Stimulated activated effector memory CD8-positive, alpha-beta T cell treated with anti-CD3 and anti-CD28 coated beads, Interleukin-12 subunit alpha, Interleukin-12 subunit beta, amount 100 ng/mL, for 72 hours (primary cell): ENCODE results near the gene PPP2R2C.

ENCODE experiments used
- ATAC-seq: fragments of 150-1000 bp; cut with Tn5 transposase; 2 replicates; pipeline ENCODE4 v1.10.0; 2021
- DNase-seq, 2 donors: peaks; one replicate each; pipeline ENCODE4 v3.0.0; 2021 to 2022; ENCODE audit warnings: low spot score in 2 of 2
- H3K27ac Mint-ChIP-seq: one replicate; pipeline ENCODE4 v1.8.0; 2022; ENCODE audit warnings: mild to moderate bottlenecking, mixed read lengths
- H3K36me3 Mint-ChIP-seq: one replicate; pipeline ENCODE4 v1.8.0; 2022; ENCODE audit warnings: mild to moderate bottlenecking, mixed read lengths
- H3K4me1 Mint-ChIP-seq: one replicate; pipeline ENCODE4 v1.8.0; 2022; ENCODE audit warnings: mixed read lengths
- H3K4me3 Mint-ChIP-seq: one replicate; pipeline ENCODE4 v1.8.0; 2022; ENCODE audit warnings: mild to moderate bottlenecking, mixed read lengths
- H3K9me3 Mint-ChIP-seq: one replicate; pipeline ENCODE4 v1.8.0; 2022; ENCODE audit warnings: mixed read lengths

PPP2R2C gene

DNA sequence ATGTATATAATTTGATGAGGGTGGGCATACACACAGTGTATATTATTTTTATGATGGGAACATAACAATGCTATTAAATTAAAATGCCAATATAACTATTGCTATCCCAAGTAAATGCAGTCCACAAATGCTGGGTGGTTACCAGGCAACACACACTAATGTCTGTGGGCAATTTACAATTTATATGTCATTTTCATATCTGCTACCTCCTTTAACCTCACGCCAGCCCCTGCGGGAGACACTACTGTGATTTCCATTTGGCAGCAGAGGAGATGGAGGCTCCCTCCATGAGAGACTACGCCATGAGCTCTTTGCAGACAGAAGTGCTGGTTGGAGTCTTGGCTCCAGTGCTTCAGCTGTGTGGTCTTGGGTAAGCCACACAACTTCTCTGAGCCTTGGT, 87.9 kb downstream of the PPP2R2C start:
- ATAC-seq (no peak), DNase-seq (no peak)
- no peak overlapping the region for H3K27ac Mint-ChIP-seq
- H3K36me3 Mint-ChIP-seq: no peaks in the 10 kb centered on the region
- H3K9me3 Mint-ChIP-seq: no peaks in the 10 kb centered on the region
- no peak overlapping the region for H3K4me3 Mint-ChIP-seq
- H3K4me1 Mint-ChIP-seq: no peaks in the 10 kb centered on the region

DNA sequence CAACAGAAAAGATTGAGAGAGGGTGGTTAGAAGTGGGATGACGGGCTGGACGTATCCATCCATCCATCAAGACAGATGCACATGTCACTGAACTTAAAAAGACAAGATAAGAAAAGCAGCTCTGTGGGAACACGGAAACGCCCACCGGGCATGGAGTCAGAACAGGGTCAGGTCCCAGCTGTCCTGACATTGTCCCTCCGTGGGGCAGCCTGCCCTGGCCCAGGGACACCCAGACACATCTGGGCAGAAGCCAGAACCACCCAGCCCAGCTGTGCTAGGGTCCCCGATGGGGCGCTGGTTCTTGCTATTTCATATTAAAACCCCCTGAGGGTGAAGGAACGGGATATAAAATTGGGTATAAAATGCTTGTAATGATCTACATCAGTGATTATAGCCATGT, 88.5 kb downstream of the PPP2R2C start:
- Mint-ChIP-seq H3K36me3 (no peaks in the 10 kb centered on the region), H3K4me1 (no peaks in the 10 kb centered on the region), H3K27ac (no peak overlapping the region), H3K4me3 (no peak overlapping the region), H3K9me3 (no peaks in the 10 kb centered on the region)
- DNase-seq: no peak
- no peak for ATAC-seq

DNA sequence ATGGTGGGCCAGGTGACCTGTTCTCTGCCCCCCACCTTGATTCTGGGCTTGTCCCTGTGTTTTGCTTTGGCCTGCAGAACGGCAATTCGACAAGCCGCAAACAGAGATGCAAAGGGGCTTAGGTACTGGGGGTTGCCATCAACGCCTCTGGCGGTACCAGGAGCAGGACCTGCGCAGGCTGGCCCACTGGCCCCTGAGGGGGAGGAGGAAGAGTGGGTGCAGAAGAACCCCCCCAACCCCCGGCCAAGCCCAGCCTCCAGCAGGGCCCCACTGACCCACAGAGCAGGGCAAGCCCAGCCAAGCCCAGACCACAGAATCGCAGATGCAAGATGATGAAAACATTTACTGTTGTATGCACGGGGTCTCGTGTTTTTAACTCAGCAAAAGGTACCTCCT, 89.4 kb downstream of the PPP2R2C start:
- no peak for ATAC-seq
- Mint-ChIP-seq H3K4me1 (no peaks in the 10 kb centered on the region), H3K27ac (no peak overlapping the region), H3K4me3 (no peak overlapping the region), H3K36me3 (no peaks in the 10 kb centered on the region), H3K9me3 (no peaks in the 10 kb centered on the region)
- DNase-seq: no peak

DNA sequence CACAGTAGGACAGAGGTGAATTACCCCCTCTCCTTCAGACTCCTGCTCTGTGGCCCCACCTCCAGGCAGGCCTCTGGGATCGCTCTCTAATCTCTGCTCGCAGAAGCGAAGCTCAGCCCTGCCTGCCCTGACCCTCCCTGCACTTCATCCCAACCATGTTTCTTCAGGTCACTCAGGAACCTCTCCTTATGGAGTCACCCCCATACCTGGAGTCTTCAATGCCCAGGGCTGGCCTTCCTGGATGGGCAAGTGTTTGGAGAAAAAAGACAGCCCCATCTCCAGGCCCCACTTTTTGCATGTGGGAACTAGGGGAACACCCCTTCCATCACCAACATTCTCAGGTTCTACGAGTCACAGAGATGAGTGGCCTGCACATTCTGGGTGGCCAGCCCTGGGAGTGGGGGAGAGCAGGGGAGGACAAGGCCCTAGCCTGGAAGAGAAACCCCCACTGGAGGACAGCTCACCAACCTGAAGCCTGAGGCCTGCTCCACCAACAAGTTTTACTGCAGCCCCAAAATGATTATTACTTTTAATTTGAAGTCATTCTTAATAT, 90.8 kb downstream of the PPP2R2C start:
- no peak for DNase-seq
- ATAC-seq: no peak
- Mint-ChIP-seq H3K4me3 (no peak overlapping the region), H3K9me3 (no peaks in the 10 kb centered on the region), H3K4me1 (peaks cover 4% of the 10 kb centered on the region), H3K27ac (no peak overlapping the region), H3K36me3 (no peaks in the 10 kb centered on the region)

DNA sequence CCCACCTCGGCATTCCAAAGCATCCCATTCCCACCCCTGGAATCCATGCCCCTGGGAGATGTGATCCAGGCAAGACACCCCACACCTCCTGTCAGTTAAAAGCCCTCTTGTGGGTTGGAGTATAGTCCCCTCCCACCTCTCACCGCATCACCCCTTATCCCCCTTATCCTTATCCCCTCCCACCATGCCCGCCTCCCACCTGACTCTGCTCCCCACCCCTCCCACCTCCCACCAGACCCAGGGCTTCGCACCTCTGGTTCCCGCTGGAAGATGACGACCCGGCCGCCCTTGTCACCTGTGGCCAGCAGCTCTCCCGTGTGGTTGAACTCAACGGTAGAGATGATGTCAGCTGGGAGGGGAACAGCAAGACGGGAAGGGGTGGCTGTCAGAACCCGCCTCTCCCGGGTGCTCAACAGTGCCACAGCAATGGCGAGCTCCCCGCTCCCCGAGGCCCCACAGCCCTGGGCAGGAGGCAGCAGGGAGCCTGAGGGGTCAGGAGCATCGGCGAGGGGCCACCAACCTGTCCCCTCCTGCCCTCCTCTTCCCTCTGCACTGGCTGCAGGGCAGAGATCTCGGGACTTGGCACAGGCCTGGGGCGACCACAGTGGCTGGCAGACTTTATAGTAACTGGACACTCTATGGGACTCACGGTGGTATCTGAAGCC, 91.5 kb downstream of the PPP2R2C start:
- Mint-ChIP-seq H3K9me3 (no peaks in the 10 kb centered on the region), H3K36me3 (no peaks in the 10 kb centered on the region), H3K27ac (no peak overlapping the region), H3K4me3 (no peak overlapping the region), H3K4me1 (peaks cover 6% of the 10 kb centered on the region)
- no peak for ATAC-seq
- DNase-seq: no peak

DNA sequence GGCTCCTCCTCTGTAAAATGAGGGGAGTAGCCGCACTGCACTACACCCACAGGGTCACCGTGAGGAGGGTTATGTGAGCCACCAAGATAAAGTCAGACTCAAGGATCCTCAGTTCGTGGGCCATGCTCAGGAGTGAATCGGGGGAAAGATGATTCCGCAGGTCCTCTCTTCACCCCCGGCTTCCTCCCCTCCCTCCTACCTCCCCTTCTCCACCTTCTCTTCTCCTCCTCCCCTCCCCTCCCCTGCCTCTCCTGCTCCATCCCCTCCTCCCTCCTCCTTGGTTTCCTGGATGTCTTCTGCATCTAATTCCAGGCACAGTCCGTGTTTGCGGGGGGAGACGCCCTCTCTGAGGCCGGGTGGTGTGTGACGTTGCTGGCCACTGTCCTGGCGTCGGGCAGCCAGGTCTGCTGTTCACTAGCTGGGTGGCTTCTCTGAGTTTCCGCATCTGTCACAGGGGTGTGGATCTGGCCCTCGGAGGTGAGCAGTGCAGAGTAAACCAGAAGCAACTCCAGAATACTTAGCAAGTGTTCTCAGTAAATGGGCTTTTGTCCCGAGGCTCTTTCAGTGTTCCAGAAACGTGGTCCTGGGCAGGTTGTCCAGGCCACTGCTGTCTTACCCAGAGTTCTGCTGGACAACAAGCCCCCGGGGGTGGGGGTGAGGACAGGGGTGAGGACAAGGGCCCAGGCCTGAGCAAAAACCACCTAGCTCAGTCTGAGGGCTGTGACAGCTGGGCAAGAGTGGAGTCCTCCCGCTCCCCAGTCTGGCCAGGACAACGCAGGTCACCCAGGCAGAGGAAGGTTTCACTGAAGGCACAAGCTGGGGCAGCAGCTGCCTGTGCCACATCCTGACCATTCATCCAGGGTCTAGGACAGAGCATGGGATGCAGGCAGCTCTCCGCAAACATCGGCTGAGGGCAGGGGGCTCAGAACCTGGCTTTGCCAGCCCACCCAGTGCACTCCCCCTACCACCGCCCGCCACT, 92.4 kb downstream of the PPP2R2C start:
- Mint-ChIP-seq H3K4me3 (no peak overlapping the region), H3K27ac (no peak overlapping the region), H3K4me1 (peaks cover 6% of the 10 kb centered on the region), H3K36me3 (no peaks in the 10 kb centered on the region), H3K9me3 (no peaks in the 10 kb centered on the region)
- ATAC-seq (no peak), DNase-seq (no peak)

DNA sequence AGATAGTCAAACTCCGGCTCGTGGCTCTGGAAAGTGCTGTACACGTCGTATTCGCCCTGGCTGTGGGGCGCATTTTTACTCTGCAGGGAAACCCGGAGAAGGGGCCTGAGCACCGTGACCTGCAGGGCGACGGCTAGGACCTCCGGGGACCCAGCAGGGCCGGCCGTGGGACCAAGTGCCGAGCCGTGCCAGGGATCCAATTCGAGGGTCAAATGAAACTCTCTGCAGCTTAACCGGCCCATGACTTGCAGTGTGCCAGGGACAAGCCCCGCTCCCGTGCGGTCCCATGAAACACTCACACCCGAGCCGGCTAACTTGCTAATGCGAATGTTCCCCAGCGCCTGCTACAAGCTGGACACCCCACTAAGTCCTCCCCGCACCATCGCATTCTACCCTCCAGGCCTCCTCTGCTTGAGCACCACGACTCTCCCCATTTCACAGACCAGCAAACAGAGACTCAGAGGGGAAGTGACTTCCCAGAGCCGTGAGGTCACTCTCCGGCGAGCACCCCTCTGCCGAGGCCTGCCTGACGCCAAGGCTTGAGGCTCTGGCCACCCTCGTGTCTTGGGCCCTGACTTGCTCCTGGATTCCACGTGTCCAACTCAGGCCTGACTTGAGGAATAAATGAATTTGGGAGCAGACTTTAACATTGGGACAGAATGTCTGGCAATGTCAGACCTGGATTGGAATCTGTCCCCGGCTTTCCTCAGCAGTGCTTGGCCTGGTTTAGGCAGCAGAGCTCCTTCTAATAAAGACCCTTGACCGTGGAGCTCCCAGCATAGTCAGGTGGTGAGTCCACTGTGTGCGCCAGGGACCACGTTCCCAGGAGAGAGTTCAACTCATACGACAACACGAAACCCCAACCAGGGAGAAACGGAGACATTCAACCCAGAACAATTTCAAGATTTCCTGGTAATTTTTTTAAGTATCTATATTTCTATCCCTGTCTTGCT, 93.6 kb downstream of the PPP2R2C start:
- H3K4me3 Mint-ChIP-seq: no peak overlapping the region
- no peaks in the 10 kb centered on the region for H3K9me3 Mint-ChIP-seq
- H3K27ac Mint-ChIP-seq: no peak overlapping the region
- peaks cover 6% of the 10 kb centered on the region for H3K4me1 Mint-ChIP-seq
- no peaks in the 10 kb centered on the region for H3K36me3 Mint-ChIP-seq
- no peak for DNase-seq
- no peak for ATAC-seq

DNA sequence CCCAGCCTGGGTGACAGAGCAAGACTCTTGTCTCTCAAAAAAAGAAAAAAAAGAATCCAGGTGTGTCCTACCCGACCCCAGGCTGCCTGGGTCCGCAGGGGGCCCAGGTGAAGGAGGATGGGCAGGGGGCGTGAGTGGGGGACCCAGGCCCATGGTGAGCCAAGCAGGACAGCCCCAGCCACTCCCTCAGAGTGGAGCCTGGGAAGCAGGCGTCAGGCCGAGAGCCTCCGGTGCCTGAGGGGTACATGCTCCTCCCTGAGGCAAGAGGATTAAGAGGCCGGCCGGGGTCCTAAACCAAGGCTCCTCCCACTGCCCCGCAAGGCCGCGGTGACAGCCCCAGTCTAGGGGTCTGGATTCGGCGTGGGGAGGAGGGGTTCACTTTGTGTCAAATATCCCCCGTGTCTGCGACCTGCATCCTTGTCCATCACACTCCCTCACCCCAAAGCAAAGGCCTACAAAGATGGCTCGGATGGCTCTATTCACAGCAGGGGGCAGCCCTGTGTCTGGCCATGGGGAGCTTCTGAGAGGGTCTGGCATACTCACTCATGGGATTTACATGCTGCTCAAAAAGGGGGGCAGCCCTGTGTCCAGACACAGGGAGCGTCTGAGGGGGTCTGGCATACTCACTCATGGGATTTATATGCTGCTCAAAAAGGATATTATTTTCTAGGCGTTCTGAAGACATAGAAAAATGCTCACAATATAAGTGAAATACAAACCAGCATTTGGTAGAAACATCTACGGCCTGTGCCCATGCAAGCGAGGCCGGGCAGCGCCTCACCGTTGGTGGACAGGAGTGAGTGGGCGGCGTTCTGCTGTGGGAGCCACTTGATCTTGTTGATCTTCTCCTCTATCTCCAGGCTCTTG, 94.6 kb downstream of the PPP2R2C start:
- Mint-ChIP-seq H3K36me3 (no peaks in the 10 kb centered on the region), H3K4me3 (no peak overlapping the region), H3K9me3 (no peaks in the 10 kb centered on the region), H3K4me1 (peaks cover 6% of the 10 kb centered on the region), H3K27ac (no peak overlapping the region)
- ATAC-seq: no peak
- DNase-seq: no peak

DNA sequence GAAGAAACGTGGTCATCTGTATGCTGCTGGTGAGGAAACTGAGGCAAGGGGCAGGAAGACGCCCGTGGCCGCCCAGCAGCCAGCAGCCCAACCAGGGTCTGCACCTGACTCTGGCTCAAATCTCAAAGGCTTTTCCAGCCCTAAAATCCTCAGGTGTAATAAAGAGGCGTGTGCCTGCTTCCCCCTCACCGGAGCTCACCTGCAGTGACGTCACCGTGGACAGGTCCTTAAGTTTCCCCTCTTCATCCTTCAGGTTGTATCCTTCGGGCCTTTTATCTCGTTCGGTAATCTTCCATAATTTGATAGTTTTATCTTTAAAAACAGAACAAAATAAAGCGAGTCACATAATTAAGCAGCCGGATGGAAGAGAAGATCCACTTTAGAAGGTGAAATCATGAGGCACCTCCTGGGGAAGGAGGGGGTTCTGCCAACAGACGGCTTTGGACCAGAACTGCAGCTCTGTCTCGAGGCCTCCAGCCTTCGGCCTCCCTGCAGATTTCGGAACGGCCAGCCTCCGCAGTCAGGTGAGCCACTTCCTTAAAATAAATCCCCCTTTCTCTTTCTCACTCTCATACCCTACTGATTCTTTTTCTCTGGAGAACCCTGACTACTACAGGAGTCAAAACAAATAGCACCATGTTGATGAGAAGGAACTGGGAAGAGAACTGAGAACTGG, 96.7 kb downstream of the PPP2R2C start:
- no peak overlapping the region for H3K27ac Mint-ChIP-seq
- ATAC-seq (no peak), DNase-seq (no peak)
- H3K36me3 Mint-ChIP-seq: no peaks in the 10 kb centered on the region
- peaks cover 6% of the 10 kb centered on the region for H3K4me1 Mint-ChIP-seq
- H3K4me3 Mint-ChIP-seq: no peak overlapping the region
- no peaks in the 10 kb centered on the region for H3K9me3 Mint-ChIP-seq

DNA sequence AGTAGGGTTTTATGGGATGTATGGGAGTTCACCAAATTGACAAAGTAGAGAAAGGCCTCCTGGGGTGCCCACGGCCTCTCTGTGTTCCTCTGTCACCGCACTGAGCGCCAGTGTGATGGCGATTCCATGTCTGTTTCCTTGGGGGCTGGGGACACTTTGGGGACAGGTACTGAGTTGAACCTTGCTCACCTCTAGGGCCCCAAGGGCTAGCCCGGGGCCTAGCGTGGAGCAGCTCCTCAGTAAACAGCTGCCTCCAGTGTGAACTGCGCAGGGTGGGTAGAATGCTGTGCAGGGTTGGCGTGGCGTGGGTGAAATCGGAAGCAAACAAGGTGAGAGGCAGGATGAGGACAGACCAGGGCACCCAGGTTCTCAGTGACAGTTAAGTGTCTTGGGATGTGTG, 97.8 kb downstream of the PPP2R2C start:
- Mint-ChIP-seq H3K4me3 (no peak overlapping the region), H3K36me3 (no peaks in the 10 kb centered on the region), H3K4me1 (peaks cover 6% of the 10 kb centered on the region), H3K27ac (no peak overlapping the region), H3K9me3 (no peaks in the 10 kb centered on the region)
- ATAC-seq: no peak
- DNase-seq: no peak

DNA sequence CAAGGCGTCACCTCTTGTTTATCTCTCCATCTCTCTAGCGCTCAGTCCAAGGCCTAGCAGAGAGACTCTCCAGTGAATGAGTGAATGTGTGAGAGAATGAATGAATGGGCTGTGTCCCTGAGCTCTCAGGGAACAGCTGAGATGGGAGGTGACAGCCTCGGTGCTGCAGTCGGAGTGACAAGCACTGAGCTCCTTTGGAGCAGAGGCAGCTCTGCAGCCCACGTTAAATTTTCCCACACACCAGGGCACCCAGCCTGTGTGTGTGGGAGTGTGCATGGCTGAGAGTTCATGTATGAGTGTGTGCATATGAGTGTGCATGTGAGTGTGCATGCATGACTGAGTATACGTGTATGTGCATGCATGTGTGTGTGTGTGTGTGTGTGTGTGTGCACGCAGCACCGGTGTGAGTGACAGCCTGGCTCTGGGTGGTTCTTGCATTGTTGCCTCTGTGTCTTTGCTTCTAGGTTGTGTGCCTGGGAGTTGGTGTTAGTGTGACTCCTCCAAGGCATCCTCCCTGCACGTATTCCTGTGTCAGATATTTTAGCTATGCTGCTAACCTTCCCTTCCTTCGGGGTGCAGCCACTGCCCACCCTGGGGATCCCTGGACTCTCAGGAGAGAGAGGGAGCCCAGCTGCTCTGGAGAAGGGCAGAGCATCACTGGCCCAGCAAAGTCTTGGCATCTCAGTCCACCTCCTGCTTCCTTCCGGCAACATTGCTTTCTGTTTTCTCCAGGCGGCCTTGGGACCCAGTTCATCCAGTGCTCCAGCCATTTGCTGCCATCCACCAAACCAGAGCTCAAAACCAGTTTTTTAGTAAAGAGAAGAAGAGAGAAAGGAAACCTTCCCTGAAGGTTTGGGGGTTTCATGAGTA, 98.6 kb downstream of the PPP2R2C start:
- Mint-ChIP-seq H3K36me3 (no peaks in the 10 kb centered on the region), H3K4me1 (peaks cover 6% of the 10 kb centered on the region), H3K4me3 (no peak overlapping the region), H3K9me3 (no peaks in the 10 kb centered on the region), H3K27ac (no peak overlapping the region)
- DNase-seq (no peak), ATAC-seq (no peak)

DNA sequence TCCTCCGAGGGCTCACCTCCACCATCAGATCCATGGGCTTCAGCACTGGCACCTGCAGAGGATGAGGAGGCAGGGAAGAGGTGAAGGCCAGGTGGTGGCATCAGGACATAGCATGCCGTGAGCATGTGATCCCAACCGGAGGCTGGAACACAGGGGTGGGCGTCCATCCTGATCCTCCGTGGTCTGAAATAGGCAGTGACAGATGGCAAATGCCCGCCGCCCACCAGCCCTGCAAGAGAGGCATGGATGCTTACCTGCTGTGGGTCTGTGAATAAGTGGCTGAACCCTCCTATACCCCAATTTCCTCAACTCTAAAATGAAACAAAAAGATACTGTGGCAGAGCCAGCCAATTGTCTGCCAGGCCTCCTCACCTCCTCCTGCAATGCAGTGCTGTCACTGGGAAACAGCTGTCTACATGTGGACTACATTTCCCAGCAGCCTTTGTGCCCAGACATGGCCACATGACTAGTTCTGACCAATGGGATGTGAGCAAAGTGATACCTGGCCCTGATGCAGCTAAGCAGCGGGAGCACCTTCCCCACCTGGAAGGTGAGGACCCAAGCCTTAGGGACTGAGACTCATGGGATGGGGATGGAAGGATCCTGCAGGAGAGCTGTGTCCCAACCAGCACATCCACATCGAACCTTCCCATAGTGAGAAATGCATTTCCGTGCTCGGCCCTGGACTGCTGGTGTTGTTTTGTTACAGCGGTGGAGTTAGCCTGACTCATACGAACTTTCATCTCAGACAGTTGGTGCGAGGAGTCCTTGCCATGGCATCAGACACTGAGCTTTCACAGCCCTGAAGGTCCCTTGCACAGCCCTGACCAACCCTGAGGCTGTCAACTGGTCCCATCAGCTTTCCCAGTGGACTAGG, 99.5 kb downstream of the PPP2R2C start:
- peaks cover 6% of the 10 kb centered on the region for H3K4me1 Mint-ChIP-seq
- H3K27ac Mint-ChIP-seq: no peak overlapping the region
- no peaks in the 10 kb centered on the region for H3K36me3 Mint-ChIP-seq
- no peak overlapping the region for H3K4me3 Mint-ChIP-seq
- DNase-seq: peak in 1 of 2 donors; percentile 55
- H3K9me3 Mint-ChIP-seq: no peaks in the 10 kb centered on the region
- ATAC-seq: peak; percentile 57
